HG02840 (cell line): ENCODE measurements around the gene FAM167B.

Source experiments
- ATAC-seq: cut with Tn5 transposase; IDR thresholded peaks from one replicate; pipeline ENCODE4 v1.9.1; 2021; ENCODE audit warnings: mild to moderate bottlenecking, moderate library complexity, moderate number of reproducible peaks; ENCODE audit not compliant: unreplicated experiment, low FRiP score

FAM167B gene

GRCh38 chr1:32246888-32247273 lies at the start of gene FAM167B:
Gene FAM167B (plus strand): TSS chr1:32247222. CDS start chr1:32247422, 200 bp downstream.
- no peak for ATAC-seq

DNA sequence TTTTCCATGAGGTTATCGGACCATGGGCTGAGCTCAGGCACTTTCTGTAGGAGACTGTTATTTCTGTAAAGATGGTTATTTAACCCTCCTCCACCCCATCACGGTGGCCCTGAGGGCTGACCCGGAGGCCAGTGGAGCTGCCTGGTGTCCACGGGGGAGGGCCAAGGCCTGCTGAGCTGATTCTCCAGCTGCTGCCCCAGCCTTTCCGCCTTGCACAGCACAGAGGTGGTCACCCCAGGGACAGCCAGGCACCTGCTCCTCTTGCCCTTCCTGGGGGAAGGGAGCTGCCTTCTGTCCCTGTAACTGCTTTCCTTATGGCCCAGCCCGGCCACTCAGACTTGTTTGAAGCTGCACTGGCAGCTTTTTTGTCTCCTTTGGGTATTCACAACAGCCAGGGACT lies 49.2 kb upstream of the FAM167B start:
- ATAC-seq, result no peak

DNA sequence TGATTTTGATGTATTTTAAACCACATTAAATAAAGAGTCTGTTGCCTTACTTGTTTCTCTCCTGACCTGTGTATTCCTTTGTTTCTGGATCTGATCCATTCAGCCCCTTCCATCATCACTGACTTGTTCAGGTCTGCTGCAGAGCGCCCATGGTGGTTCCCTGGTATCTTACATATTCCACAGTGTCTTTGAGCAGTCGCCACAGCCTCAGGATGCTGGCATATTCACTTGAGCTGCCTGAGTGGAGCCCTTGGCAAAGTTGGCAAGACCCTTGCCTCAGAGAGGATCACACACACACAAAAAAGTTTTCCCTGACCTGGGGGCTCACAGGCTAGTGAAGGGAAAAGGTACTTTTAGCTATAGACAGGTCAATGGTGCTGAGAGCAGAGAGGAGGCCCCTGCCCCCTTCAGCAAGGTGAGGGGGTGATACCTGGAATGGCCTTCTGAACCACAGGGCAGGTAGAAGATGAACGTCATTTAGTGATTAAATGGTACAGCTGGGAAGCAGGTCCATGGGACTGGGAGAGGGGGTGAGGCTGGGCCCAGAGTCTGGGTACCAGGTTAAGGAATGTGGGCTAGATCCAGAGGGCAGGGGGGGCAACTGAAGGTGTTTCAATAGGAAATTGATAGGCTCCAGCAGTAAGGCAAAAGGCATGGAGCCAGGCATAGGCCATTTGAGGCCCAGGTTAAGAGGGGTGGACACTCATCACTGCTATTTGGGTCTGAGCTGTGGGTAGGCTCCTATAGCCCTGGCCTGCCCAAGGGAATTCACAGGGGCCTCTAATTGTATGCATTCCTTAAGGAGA lies 48.6 kb upstream of the FAM167B start:
- ATAC-seq, result no peak

DNA sequence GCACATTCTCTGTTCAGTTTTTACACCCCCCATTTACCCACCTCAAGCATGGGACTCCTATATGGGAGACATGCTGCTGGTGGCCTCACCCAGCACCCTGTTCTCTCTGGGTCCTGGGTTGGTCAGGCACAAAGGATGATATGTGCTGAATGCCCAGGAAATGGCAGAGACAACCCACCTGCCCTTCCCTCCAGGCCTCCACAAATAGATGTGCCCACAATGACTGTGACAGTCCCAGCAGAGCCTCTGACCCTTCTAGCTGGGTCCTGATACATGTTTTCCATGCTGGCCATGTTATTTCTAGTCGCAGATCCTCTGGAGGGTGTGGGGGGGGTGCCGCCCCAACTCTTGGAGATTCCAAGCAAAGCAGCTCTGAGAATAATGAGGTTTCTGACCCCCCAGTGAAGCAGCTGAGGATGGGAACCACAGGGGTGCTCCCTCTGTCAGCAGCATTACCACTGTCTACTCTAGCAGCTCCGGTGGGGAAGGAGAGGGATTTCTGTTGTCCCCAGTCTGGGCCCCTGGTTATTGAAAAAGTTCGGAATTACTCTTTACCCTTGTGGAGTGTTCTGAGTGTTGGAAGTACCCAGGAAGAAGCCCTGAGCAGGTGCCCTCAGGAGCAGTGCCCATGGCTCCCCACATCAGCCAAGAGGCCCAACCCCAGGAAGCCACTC lies 47.8 kb upstream of the FAM167B start:
- no peak for ATAC-seq

DNA sequence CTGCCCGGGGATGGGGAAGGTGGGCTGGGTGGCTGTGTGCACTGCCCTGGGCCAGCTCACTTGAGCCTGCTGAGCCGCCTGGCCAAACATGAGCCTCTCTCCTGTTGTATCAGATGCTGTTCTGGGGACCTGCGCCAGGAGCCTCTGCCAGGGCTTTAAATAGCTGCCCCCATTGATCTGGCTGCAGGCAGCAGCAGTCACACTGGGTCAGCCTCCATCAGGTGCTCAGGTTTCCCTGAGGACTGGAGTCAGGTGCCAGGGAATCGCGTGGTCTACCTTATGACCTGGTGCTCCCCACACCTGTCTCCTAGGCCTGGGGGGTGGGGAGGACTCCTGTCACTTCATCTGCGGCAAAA lies 47.3 kb upstream of the FAM167B start:
- ATAC-seq, result no peak

- ATAC-seq, result no peak
These were observed 46.6 kb upstream of the FAM167B start, which contains the start of gene CCDC28B for GRCh38 chr1:32200226-32201010. Gene CCDC28B (plus strand): TSS chr1:32200595. CDS start chr1:32201936, 1,341 bp downstream.

- no peak for ATAC-seq
These were observed 45.8 kb upstream of the FAM167B start for GRCh38 chr1:32201011-32201855.

DNA sequence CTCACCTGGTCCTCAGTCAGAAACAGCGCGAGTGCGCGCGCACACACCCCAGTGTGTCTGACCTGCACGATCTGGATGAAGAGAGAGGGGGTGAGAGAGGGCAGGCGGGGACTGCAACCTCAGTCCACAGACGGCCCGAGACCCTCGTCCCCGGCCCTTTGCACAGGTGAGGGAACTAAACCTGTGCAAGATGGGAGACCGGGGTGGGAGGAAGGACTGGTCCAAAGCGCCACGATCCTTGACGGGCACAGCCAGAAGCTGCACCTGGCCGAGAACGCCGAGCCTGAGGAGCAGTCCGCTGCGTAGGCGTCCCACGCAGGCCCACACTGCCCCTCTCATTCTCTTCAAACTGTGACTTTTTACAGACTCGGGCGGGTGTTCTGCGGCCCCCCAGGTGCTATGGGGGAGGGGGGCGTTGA lies 42.1 kb upstream of the FAM167B start:
- no peak for ATAC-seq

DNA sequence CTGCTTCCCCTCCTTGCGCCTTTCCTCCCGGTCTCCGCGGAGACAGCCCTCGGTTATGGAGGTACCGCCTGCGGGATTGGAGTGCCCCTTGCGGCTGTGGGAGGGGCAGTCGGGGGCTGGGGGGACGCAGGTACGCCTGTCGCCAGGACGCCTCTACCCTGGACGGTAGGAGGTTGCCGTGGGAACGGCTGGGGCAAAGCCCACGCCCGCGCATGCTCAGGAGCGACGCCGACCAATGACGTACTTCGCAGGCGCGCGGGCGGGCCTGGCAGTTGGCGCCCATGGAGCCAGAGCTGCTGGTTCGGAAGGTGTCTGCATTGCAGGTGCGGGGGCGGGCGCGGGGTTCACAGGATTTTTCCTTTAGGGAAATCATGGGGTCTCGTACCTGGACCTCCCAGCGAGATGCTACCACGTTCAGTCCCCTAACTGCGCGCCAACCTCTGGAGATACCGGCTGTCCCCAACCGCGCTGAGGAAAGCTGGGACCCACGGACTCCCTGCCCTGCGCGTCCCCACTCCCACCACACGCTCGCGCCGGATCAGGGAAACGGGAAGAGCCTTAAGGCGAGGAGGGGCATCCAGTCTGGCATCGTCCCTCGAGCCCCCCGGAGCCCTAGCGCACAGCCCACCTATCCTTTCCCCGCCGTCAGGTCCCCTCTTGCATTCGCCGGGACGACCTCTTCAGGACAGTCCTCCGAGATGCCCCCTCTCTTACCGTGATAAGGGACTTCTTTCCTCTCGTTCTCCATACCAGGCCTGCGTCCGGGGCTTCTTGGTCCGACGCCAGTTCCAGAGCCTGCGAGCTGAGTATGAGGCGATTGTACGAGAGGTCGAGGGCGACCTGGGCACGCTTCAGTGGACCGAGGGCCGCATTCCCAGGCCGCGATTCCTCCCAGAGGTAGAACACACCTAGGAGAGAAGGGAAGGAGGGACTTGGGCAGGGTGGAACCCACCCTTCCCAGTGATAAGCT lies 41.3 kb upstream of the FAM167B start, which contains the start of gene IQCC:
Gene IQCC (plus strand): TSS at position 271 of the 970 bp plus-strand sequence. CDS start 11 bp downstream, at position 282.
- peak; percentile 42 for ATAC-seq

GRCh38 chr1:32208469-32208868 lies 38.6 kb upstream of the FAM167B start:
- no peak for ATAC-seq

- no peak for ATAC-seq
These were observed 38.1 kb upstream of the FAM167B start, which contains the start of gene DCDC2B for GRCh38 chr1:32208891-32209328. Gene DCDC2B (plus strand): TSS chr1:32209089. CDS start chr1:32209094, 5 bp downstream.

GRCh38 chr1:32215629-32216480 lies 31.2 kb upstream of the FAM167B start:
- ATAC-seq, result no peak

GRCh38 chr1:32216566-32216965 lies 30.5 kb upstream of the FAM167B start:
- ATAC-seq, result no peak

- no peak for ATAC-seq
These were observed 28.0 kb upstream of the FAM167B start for GRCh38 chr1:32219022-32219421.

GRCh38 chr1:32220746-32221580 lies 26.1 kb upstream of the FAM167B start:
- no peak for ATAC-seq

GRCh38 chr1:32221581-32221979 lies 25.4 kb upstream of the FAM167B start:
- ATAC-seq, result peak; percentile 6
